ENCODE results near the gene GNL2. TPM values are rescaled to one million over a fixed set of nuclear protein-coding genes. Genes with fewer than 3 reads are reported as not detected.

The GNL2 gene
- total RNA-seq, 4 donors from 2014 or later: 25.1 to 58.2 (median 34.2) TPM

DNA sequence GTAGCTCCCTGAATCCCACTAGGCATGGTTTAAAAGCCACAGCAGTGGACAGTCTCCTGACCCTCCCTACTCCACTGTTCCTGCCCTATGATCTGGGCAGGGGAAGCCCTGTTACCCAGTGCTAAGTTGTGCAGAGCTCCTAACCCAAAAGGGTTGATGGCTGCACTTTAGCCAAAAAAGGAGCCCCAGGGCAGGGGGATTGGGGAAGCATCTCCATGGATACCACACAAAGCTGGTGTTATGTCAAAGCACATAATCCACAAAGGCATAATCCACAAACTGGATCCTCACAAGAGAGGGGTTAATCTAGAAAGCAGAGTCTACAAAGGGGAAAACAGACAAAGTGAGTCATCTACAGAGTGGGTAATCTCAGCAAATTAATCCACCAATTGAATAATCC lies 33.3 kb upstream of the GNL2 start:
- H3K4me3 ChIP-seq (ENCODE audit: low read depth, poor library complexity, severe bottlenecking): no peak overlapping the region
- intact Hi-C loops (cut with DNase I; ENCODE audit: low total_unique reads): no loop called here
- no peak for DNase-seq (ENCODE audit: low spot score in 2 of 2)
- TF ChIP-seq CTCF (IDR thresholded peaks at IDR 0.05): no peak
- no peak for TF ChIP-seq POLR2A (IDR thresholded peaks at IDR 0.05)

GRCh38 chr1:37628026-37628556 lies 32.4 kb upstream of the GNL2 start:
- TF ChIP-seq CTCF (IDR thresholded peaks at IDR 0.05) (no peak), POLR2A (IDR thresholded peaks at IDR 0.05) (no peak)
- intact Hi-C loops (cut with DNase I; ENCODE audit: low total_unique reads): no loop called here
- 77 to 89% methylated on average over 8 of the region's 8 CpGs for WGBS, 2 donors
- no peak for DNase-seq (ENCODE audit: low spot score in 2 of 2)
- no peak overlapping the region for H3K4me3 ChIP-seq (ENCODE audit: low read depth, poor library complexity, severe bottlenecking)

DNA sequence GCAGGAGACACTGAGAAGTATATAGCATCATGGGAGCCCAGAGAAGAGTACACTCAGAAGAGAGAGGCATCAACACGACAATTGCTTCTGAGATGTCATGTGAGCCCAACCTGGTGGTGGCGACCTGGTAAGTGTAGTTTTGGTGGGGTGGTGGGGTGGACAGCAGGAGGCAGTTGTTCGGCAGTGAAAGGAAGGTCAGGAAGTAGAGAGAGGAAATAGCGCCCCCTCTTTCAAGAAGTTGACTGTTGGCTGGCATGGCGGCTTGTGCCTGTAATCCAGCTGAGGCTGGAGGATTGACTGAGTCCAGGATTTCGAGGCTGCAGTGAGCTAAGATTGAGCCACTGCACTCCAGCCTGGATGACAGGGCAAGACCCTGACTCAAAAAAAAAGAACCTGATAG lies 26.4 kb upstream of the GNL2 start:
- intact Hi-C loops (cut with DNase I; ENCODE audit: low total_unique reads): no loop called here
- H3K4me3 ChIP-seq (ENCODE audit: low read depth, poor library complexity, severe bottlenecking): no peak overlapping the region
- no peak for DNase-seq (ENCODE audit: low spot score in 2 of 2)
- WGBS, 2 donors: 59 to 60% methylated on average over 6 of the region's 6 CpGs
- TF ChIP-seq CTCF (IDR thresholded peaks at IDR 0.05): no peak
- no peak for TF ChIP-seq POLR2A (IDR thresholded peaks at IDR 0.05)

DNA sequence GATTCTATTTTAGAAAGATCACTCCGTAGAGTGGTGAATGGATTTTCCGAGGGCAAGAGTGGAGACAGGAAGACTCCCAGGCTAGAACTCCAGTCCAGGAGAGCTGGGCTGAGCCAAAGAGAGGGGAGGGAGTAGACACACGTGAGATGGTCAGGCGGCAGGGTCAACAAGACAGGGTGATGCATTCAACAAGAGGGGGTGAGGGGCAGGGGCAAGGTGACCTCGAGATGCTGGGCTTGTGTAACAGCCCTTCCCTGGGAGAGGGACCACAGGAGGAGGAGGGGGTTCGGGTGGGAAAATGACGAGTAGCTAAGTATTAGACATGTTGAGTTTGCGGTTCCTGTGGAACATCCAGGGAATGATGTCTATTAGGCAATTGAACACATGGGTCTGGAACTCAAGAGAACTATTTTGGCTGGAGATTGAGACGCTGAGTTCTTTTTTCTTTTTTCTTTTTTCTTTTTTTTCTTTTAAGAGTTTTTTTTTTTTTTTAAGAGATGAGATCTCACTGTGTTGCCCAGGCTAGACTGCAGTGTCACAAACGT lies 25.7 kb upstream of the GNL2 start:
- H3K4me3 ChIP-seq (ENCODE audit: low read depth, poor library complexity, severe bottlenecking): no peak overlapping the region
- intact Hi-C loops (cut with DNase I; ENCODE audit: low total_unique reads): no loop called here
- WGBS, 2 donors: 51 to 54% methylated on average over 10 of the region's 10 CpGs
- TF ChIP-seq CTCF (IDR thresholded peaks at IDR 0.05) (no peak), POLR2A (IDR thresholded peaks at IDR 0.05) (no peak)
- DNase-seq (ENCODE audit: low spot score in 2 of 2): peak in 1 of 2 donors; percentile 23

GRCh38 chr1:37620707-37621106 lies 25.0 kb upstream of the GNL2 start:
- DNase-seq (ENCODE audit: low spot score in 2 of 2): no peak
- H3K4me3 ChIP-seq (ENCODE audit: low read depth, poor library complexity, severe bottlenecking): no peak overlapping the region
- 59 to 74% methylated on average over 6 of the region's 6 CpGs for WGBS, 2 donors
- TF ChIP-seq CTCF (IDR thresholded peaks at IDR 0.05) (no peak), POLR2A (IDR thresholded peaks at IDR 0.05) (no peak)
- intact Hi-C loops (cut with DNase I; ENCODE audit: low total_unique reads): no loop called here

DNA sequence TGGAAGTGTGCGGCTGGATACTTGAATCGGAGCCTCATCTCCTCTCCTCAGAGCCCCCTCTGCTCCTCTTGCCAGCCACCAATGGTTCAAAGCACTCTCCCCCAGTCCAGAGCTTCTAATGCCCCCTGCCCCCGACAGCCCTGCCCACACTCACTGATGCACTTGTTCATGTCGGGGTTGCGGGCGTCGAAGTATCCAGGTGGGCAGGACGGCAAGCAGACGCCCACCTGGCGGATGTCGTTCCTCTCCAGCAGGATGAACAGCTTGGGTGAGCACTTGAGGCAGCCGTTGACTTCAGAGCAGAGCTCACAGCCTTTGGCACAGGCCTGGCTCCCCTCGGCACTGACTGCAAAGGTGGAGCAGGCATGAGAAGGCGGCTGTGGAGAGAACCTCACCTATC lies 20.6 kb upstream of the GNL2 start:
- H3K4me3 ChIP-seq (ENCODE audit: low read depth, poor library complexity, severe bottlenecking): no peak overlapping the region
- TF ChIP-seq POLR2A (IDR thresholded peaks at IDR 0.05): no peak
- TF ChIP-seq CTCF (IDR thresholded peaks at IDR 0.05): no peak
- WGBS, 2 donors: 80 to 88% methylated on average over 14 of the region's 14 CpGs
- DNase-seq (ENCODE audit: low spot score in 2 of 2): no peak
- intact Hi-C loops (cut with DNase I; ENCODE audit: low total_unique reads): no loop called here
